GM20431 (cell line): ENCODE data around the gene SELENOV.
"Not testable (repeated sequence)": the region's sequence is repeated elsewhere in the genome, so short reads cannot be mapped to it uniquely, and the experiment has no call there.

Source experiments
- in situ Hi-C: fragments of 300-500 bp; cut with MseI, MboI; formaldehyde crosslinking; loops from one replicate; pipeline ENCODE4 v1.15.0; 2020; ENCODE audit warnings: low sequenced_read_pairs; ENCODE audit not compliant: unreplicated experiment

SELENOV gene, protein sequence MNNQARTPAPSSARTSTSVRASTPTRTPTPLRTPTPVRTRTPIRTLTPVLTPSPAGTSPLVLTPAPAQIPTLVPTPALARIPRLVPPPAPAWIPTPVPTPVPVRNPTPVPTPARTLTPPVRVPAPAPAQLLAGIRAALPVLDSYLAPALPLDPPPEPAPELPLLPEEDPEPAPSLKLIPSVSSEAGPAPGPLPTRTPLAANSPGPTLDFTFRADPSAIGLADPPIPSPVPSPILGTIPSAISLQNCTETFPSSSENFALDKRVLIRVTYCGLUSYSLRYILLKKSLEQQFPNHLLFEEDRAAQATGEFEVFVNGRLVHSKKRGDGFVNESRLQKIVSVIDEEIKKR

DNA sequence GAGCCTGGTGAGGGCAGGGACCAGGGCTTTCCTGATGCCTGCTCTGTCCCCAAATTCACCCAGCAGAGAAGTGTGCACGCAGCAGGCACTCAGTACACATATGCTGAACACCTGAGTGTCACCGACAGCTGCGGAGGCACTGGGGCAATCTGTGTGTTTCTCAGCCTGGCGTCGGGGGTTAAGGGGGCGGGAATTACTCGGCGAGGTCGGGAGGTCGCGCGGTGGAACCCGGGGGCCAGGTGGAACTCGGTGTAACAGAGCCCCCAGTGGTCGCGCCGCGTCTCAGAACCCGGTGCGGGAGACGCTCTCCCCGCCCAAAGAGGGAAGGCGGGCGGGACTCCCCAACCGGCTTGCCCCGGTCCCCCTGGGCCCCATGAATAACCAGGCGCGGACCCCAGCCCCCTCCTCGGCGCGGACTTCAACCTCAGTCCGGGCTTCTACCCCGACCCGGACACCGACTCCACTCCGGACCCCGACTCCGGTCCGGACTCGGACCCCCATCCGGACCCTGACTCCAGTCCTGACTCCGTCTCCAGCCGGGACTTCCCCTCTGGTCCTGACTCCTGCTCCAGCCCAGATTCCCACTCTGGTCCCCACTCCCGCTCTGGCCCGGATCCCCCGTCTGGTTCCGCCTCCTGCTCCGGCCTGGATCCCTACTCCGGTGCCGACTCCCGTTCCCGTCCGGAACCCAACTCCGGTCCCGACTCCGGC is at the start of gene SELENOV:
Gene SELENOV, plus strand, starts transcription at position 300 of the 711 bp plus-strand sequence. Its CDS starts 74 bp downstream, at position 374.
- in situ Hi-C loops = no loop called here

DNA sequence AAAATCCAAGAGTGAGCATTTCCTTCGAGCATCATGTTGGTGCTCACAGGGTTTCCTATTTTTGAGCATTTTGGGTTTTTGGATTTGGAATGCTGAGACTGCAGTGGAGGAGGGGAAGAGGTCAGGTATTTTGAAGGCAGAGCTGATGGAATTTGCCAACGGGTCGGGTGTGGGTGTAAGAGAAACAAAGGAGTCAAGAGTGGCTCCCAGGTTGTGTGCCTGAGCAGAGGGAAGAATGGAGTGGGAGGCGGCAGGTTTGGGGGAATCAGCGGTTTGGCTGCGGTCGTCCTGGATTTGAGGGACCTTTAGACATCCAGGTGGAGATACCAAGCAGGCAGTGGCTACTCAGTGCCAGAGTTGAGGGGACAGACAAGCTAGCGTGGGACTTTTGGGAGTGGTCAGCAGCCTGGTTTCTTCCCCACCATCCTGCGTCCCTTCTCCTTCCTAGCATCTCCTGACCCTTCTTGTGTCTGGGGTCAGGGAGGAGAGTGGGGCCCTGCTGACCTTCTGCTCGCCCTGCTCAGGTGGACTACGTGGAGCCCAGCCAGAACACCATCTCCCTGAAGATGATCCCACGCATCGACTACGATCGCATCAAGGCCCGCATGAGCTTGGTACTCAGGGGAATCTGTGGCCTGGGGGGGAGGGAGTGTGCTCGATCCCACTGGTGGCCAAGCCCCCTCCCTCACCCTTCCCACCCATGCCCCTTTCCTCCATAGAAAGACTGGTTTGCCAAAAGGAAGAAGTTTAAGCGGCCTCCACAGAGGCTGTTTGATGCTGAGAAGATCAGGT is 48.8 kb upstream of the SELENOV start:
- in situ Hi-C loops = no loop called here

DNA sequence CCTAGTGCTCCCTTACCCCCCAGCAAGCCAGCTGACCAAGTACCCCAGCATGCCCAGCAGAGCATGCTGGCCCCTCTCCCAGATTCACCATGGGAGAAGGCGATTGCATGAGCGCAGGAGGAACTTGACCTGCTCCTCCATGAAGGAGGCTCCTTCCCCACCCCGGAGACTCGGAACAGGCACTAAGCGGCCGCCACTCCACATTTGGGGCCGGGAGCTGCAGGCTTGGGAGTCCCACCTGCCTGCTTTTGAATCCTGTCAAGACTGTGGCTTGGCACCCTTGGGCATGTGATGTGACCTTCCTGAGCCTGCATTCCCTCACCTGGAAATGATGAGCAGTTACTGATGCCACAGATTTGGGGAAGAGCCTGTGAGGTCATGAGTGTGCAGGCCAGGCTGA is 47.0 kb upstream of the SELENOV start:
- in situ Hi-C loops = no loop called here

DNA sequence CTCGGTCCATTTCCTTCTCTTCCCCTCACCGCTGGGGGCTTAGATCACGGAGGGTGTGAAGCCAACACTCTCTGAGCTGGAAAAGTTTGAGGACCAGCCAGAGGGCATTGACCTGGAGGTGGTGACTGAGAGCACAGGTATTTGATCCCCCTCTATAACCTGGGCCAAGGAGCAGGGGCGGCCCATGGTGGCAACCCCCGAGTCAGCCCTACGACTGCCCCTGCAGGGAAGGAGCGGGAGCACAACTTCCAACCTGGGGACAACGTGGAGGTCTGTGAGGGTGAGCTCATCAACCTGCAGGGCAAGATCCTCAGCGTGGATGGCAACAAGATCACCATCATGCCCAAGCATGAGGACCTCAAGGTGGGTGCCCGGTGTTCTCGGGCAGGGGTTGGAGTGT is 45.9 kb upstream of the SELENOV start:
- in situ Hi-C loops = no loop called here

DNA sequence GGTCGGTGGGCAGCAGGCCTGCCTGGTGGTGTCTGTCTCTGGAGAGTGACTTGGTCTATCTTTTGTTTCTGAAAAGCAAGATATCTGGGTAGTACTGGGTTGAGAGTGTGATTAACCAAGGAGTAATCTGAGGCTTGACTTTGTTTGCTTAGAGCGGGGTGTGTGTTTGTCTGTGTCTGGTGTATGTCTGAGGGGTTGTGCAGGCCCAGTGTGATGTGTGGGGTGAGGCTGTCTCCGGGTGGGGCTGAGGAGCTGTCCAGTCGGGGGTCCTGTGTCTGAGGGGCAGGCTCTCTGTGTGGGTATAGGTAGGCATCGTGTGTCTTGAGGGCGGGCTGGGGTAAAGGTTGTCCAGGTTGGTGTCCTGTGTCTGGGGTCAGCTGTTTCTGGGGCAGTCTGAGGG is 45.4 kb upstream of the SELENOV start:
- in situ Hi-C loops = no loop called here

DNA sequence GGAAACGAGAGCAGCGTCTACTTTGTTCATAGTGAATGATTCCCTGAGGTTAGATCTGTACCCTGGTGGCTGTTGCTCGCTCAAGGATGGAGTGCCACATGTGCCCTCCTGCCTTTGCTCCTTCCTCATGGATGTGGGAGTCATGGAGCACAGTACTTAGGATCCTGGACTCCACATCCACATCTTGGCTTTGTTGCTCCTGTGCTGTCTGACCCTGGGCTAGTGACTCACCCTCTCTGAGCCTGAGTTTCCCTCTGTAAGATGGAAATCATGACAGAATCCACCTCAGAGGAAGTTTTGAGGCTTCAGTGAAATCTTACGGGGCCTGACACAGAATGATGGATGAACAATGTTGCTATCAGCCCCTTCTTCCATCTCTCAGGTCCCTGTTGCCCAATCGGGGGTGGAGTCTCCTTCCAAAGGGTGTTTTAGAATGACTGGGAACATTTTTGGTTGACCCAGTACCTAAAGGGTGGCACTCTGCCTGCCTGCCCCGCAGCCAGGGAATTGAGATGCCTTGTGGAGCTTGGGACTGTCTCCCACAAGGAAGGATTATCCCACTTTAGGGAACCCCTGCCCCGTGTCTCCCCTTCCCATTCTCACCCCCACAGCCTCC is 44.1 kb upstream of the SELENOV start:
- in situ Hi-C loops = no loop called here

DNA sequence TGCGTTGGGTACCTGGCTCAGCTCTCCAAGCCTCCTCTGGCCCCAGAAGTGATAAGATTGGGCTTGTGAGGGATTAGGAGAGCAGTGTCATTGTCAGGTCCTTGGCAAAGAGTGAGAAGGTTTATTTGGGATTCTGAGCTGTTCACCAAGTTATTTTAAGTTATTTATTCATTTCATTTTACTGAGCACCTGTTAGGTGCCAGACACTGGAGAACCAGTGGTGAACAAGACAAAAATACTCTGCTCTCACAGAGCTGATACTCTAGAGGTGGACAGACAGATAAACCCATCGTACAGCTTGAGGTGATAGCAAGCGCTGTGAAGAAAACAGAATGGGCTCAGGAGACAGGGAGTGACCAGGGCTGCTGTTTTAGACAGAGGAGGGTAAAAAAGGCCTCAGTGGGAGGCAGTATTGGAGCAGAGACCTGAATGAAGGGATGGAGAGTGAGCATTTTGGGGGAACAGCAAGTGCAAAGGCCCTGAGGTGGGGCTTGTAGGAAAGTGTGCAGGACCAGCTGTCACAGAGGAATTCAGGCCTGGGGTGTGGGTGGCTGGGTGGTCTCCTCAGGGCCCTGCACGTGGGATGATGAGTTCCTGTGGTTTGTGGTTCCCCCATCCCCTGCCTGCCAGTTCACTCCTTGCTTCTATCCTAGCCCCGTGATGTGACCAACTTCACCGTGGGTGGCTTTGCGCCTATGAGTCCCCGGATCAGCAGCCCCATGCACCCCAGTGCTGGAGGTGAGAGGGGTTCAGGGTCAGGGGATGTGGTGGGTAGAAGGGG is 43.0 kb upstream of the SELENOV start:
- in situ Hi-C loops = no loop called here

DNA sequence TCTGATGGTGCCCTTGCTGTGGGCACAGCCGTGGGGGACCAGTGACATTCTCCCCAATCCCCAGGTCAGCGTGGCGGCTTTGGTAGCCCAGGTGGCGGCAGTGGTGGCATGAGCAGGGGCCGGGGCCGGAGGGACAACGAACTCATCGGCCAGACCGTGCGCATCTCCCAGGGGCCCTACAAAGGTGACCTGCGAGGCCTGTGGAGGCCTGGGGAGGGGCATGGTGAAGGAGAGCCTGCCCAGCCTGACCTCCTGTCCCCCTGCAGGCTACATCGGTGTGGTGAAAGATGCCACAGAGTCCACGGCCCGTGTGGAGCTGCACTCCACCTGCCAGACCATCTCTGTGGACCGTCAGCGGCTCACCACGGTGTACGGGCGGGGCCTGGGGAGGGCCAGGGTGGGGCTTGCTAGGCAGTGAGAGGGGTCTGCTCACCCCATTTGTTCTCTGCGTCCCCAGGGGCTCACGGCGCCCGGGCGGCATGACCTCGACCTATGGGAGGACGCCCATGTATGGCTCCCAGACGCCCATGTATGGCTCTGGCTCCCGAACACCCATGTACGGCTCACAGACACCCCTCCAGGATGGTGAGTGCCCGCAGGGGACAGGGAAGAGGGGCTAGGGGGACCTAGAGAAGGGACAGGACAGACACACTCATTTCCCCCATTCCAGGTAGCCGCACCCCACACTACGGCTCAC is 42.0 kb upstream of the SELENOV start:
- in situ Hi-C loops = no loop called here

DNA sequence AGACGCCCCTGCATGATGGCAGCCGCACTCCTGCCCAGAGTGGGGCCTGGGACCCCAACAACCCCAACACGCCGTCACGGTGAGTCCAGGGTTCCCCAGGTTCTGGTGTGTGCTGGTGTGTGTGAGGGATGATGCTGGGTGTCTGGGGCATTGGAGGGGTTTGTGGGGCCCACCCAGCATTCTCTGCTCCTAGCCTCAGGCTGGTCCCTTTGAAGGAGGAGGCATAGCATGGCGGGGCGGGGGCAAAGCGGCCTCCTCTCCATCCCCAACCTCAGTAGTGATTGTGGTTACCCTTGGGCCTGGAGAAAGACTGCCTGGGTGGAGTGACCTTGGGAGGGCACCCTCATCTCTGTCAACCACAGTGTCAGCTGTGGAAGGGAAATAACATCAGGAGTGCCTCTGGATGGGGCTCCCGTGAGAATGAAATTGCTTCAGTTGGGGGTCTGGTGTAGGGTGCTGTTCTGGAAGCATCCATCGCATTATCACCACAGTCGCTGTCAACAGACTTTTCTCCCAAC is 41.4 kb upstream of the SELENOV start:
- in situ Hi-C loops = no loop called here

DNA sequence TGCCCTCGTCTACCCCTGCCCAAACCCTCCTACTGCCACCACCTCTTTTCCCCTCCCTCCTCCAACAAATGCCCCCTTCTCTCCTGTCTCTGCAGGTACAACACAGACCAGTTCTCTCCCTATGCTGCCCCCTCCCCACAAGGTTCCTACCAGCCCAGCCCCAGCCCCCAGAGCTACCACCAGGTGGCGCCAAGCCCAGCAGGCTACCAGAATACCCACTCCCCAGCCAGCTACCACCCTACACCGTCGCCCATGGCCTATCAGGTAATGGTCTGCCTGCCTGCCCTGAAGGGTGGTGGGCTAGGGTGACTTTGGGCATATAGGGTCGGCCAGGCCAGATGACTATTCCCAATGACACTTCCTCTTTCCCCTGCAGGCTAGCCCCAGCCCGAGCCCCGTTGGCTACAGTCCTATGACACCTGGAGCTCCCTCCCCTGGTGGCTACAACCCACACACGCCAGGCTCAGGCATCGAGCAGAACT is 40.8 kb upstream of the SELENOV start:
- in situ Hi-C loops = no loop called here

DNA sequence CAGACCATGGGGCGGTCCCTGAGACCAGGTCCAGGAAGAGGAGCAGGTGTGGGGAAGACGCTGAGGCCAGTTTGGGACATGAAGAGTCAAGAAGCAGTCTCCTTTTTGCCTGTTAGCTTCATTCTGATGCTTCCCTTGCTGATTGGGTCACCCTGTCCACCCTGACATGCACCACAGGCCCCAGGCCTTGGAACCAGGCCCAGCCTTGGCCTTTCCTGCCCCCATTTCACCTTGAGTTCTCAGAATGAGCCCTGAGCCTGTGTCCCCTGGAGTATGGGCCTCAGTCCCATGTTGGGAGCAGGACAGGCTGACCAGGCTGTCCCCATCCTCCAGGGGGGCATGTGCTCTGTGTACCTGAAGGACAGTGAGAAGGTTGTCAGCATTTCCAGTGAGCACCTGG is 39.2 kb upstream of the SELENOV start:
- in situ Hi-C loops = no loop called here

DNA sequence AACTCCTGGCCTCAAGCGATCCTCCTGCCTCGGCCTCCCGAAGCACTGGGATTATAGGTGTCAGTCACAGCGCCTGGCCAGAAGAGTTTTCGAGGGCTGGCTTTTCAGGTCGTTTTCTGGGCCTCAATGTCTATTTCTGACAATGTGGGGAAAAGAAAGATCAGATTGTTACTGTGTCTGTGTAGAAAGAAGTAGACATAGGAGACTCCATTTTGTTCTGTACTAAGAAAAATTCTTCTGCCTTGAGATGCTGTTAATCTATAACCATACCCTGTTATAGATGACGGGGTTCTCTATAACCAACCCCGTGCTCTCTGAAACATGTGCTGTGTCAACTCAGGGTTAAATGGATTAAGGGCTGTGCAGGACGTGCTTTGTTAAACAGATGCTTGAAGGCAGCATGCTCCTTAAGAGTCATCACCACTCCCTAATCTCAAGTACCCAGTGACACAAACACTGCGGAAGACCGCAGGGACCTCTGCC is 35.6 kb upstream of the SELENOV start:
- in situ Hi-C loops = not testable (repeated sequence)

DNA sequence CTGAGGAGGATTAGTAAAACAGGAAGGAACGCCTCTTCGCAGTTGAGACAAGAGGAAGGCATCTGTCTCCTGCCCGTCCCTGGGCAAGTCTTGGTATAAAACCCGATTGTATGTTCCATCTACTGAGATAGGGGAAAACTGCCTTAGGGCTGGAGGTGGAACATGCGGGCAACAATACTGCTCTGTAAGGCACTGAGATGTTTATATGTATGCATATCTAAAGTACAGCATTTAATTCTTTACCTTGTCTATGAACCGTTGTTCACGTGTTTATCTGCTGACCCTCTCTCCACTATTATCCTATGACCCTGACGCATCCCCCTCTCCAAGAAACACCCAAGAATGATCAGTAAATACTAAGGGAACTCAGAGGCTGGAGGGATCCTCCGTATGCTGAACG is 35.0 kb upstream of the SELENOV start:
- in situ Hi-C loops = no loop called here

DNA sequence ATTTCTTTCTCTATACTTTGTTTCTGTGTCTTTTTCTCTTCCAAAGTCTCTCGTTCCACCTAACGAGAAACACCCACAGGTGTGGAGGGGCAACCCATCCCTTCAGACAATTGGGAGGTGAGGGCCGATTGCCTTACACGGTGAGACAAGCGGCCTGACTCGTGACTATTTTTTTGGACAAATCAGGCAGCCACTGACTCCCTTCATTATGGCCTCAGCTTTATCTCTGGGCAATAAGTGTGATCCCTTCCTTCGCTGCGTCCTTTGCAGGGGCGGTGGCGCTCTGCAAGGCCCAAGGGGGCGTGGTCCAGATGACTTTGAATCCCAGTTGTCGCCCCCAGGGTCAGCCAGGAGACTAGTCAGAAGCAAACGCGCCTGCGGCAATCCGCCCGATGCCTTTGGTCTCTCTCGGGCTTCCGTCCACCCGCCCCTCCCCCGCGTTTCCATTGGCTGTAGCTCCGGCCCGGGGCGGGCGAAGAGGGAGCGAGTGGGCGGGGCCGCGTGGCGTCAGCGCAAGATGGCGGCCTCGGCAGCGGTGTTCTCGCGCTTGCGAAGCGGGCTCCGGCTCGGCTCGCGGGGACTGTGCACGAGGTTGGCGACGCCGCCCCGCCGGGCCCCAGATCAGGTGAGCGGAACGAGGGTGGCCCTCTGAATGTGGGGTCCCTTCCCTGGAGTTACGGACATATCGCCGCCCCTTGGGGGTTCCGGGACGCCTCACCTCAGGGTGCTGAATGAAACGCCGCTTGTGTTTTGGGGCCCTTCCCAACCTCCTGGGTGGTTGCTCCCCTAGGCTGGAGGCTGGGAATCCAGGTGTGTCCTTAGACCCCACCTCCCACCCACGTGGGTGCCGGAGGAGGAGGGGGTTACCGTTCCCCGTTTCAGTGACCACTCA is 34.4 kb upstream of the SELENOV start, which contains the start of gene TIMM50:
Gene TIMM50, plus strand, starts transcription at position 502 of the 892 bp plus-strand sequence. Its CDS starts 16 bp downstream, at position 518.
- in situ Hi-C loops = no loop called here

DNA sequence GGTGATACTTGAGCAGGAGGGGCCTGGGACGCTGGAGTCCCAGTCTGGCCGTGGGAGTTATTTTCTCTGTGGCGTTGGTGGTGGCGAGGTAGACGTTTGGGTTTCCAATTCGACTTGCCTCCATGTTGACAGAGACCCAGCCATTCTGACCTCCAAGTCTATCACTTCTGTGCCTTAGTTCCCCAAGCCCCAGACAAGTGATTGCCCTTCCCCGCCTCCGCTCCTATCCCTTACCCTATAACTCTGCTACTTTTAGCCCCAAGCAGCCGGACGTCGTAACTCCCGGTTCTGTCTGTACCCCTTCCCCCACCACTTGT is 33.8 kb upstream of the SELENOV start:
- in situ Hi-C loops = no loop called here

DNA sequence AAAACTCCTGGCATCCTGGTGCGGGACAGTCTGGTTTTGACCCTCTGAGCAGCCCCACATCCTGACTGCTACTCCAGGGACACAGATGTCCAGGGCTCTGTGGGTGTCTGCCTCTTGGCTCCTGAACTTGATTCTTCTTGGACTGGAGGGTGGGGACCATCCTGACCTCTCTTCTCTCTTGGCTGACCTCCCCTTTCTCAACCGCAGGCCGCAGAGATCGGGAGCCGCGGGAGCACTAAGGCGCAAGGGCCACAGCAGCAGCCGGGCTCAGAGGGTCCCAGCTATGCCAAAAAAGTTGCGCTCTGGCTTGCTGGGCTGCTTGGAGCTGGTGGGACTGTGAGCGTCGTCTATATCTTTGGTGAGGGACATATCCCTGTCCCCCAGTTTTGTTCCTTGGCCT is 33.3 kb upstream of the SELENOV start:
- in situ Hi-C loops = no loop called here

DNA sequence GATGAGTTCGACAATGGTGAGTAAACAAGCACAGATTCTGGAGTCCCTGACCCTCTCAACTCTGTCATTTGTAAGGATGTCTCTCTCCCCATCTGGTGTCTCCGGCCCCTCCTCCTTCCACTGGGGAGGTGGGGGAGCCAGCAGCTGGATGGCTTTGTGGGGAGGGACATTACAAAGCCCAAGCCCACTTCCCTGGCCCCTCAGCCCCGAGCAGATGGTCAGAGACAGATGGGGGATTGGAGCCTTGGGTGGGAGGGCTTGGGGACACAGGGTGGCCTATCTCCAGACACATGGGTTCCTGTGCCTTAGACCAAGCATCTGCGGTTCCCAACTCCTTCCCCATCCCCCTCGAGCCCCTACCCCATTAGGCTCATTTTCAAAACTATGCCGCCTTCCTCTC is 31.8 kb upstream of the SELENOV start:
- in situ Hi-C loops = no loop called here

DNA sequence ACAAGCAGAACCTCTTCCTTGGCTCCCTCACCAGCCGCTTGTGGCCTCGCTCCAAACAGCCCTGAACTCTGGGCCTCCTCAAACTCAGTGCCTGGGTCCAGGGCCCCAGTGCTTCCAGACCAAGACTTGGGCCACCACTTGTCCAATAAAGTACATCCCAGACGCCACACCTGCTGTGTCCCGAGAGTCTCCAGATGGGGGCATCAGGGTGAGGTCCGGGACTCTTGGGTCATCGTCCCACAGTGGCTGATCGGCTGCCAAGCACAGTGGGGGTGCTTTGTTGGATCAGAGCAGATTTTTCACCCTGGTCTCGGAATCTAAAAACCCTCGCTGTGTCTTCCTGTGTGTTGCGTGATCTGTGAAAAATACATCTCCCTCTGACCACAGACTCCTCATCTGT is 25.2 kb upstream of the SELENOV start:
- in situ Hi-C loops = no loop called here
